ENCODE measurements around the gene SYT8.

GRCh38 chr11:1877211-1878136 lies 42.7 kb downstream of the SYT8 start:
- TF ChIP-seq, protein P1, sequence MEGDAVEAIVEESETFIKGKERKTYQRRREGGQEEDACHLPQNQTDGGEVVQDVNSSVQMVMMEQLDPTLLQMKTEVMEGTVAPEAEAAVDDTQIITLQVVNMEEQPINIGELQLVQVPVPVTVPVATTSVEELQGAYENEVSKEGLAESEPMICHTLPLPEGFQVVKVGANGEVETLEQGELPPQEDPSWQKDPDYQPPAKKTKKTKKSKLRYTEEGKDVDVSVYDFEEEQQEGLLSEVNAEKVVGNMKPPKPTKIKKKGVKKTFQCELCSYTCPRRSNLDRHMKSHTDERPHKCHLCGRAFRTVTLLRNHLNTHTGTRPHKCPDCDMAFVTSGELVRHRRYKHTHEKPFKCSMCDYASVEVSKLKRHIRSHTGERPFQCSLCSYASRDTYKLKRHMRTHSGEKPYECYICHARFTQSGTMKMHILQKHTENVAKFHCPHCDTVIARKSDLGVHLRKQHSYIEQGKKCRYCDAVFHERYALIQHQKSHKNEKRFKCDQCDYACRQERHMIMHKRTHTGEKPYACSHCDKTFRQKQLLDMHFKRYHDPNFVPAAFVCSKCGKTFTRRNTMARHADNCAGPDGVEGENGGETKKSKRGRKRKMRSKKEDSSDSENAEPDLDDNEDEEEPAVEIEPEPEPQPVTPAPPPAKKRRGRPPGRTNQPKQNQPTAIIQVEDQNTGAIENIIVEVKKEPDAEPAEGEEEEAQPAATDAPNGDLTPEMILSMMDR (IDR thresholded peaks at IDR 0.05; ENCODE audit: low read length), result no peak
- no peak for TF ChIP-seq EZH2 (IDR thresholded peaks at IDR 0.05; ENCODE audit: borderline replicate concordance, low read length)

All from OCI-LY1 (cell line).